A673 (cell line): ENCODE results near the gene BEST4. TPM values are rescaled to one million over a fixed set of nuclear protein-coding genes. Genes with fewer than 3 reads are reported as not detected.

ENCODE experiments used
- BruUV-seq: library from RNA; stranded (reverse); fragments of 400-500 nt; replicated peaks from 2 replicates; lab custom pipeline; 2021; lab: Mats Ljungman, UMichigan
- CTCF ChIA-PET: fragments of 300-600 bp; sonication (Branson Sonifier 250); formaldehyde crosslinking; loops from one replicate; lab custom pipeline; 2022; ENCODE audit warnings: antibody characterized with exemption; lab: Charles Lee
- POLR2A ChIA-PET: fragments of 300-600 bp; sonication (Branson Sonifier 250); formaldehyde crosslinking; loops from one replicate; lab custom pipeline; 2022; ENCODE audit warnings: antibody characterized with exemption; ENCODE audit not compliant: low non-redundant PET; lab: Charles Lee
- DNase-seq: peaks from one replicate; pipeline ENCODE4 v3.0.0-alpha.2; 2015; ENCODE audit warnings: low spot score
- H3K27ac ChIP-seq: fragments of 200-600 bp; sonication (generic); 2 replicates; pipeline ENCODE4 v1.5.1; 2016; ENCODE audit warnings: mixed run types, low read depth, mild to moderate bottlenecking, mixed read lengths, antibody characterized with exemption, low read length; ENCODE audit not compliant: poor library complexity, severe bottlenecking
- H3K27me3 ChIP-seq: fragments of 200-600 bp; sonication (generic); replicated peaks from 2 replicates; pipeline ENCODE4 v1.6.1; 2017; ENCODE audit warnings: mixed run types, low read depth, mild to moderate bottlenecking, mixed read lengths, antibody characterized with exemption, low read length; ENCODE audit not compliant: insufficient read depth, poor library complexity
- H3K36me3 ChIP-seq: fragments of 200-600 bp; sonication (generic); 2 replicates; pipeline ENCODE4 v1.6.1; 2016; ENCODE audit warnings: mixed run types, mild to moderate bottlenecking, mixed read lengths, antibody characterized with exemption, low read length; ENCODE audit not compliant: insufficient read depth, poor library complexity, severe bottlenecking
- H3K4me1 ChIP-seq: fragments of 200-600 bp; sonication (generic); 2 replicates; pipeline ENCODE4 v1.6.1; 2017; ENCODE audit warnings: mixed run types, mild to moderate bottlenecking, mixed read lengths, antibody characterized with exemption, low read length; ENCODE audit not compliant: insufficient read depth, poor library complexity, severe bottlenecking
- H3K4me3 ChIP-seq: fragments of 200-600 bp; sonication (generic); 2 replicates; pipeline ENCODE4 v1.5.1; 2016; ENCODE audit warnings: low read depth, mixed run types, mild to moderate bottlenecking, mixed read lengths, low read length; ENCODE audit not compliant: poor library complexity, severe bottlenecking
- H3K9me3 ChIP-seq: fragments of 200-600 bp; sonication (generic); 2 replicates; pipeline ENCODE4 v1.6.1; 2016; ENCODE audit warnings: mixed run types, low read depth, mild to moderate bottlenecking, mixed read lengths, antibody characterized with exemption, low read length; ENCODE audit not compliant: poor library complexity, severe bottlenecking
- EZH2 ChIP-seq: fragments of 200-600 bp; sonication (generic); IDR thresholded peaks from 2 replicates; pipeline ENCODE4 v1.6.1; 2017; ENCODE audit warnings: borderline replicate concordance, low read depth, mild to moderate bottlenecking, mixed read lengths, antibody characterized with exemption, low read length; ENCODE audit not compliant: poor library complexity, severe bottlenecking
- intact Hi-C: fragments of 100-400 bp; cut with micrococcal nuclease; formaldehyde crosslinking; loops from one replicate; pipeline ENCODE4 v1.10.0; 2022; ENCODE audit not compliant: unreplicated experiment
- total RNA-seq: library from RNA; stranded (reverse); gene quantifications from 2 replicates; pipeline ENCODE4 v1.2.3, GENCODE V29; 2021
- TF ChIP-seq, protein P1 (sequence below): fragments of 300-800, 200-600 bp; sonication (generic); conservative IDR thresholded peaks from 2 replicates; pipeline ENCODE4 v1.5.1; 2017; ENCODE audit warnings: low read depth, mild to moderate bottlenecking, antibody characterized with exemption, low read length, moderate library complexity, mixed read lengths

The BEST4 gene
- total RNA-seq, 1 experiment from 2014 or later: not detected

DNA sequence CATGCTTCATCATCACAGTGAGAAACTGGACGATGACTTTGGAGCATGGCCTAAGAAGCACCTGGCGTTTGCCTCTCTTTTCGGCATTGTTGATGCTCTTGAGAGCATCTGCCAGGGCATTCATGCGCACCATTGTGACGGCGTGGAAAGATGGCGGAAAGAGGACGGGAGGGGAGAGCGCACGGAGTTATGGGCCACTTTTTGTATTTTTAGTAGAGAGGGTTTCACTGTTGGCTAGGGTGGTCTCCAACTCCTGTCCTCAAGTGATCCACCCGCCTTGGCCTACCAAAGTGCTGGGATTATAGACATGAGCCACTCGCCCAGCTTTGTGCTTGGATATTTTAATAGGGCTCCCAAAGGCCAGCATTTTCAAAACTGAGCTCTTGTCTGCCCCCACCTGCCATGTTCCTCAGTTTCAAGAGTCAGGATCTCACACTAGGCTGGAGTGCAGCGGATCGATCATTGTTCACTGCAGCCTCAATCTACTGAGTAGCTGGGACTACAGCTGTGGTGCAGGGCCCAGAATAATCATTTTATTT, 7.3 kb downstream of the BEST4 start:
- DNase-seq: no peak

DNA sequence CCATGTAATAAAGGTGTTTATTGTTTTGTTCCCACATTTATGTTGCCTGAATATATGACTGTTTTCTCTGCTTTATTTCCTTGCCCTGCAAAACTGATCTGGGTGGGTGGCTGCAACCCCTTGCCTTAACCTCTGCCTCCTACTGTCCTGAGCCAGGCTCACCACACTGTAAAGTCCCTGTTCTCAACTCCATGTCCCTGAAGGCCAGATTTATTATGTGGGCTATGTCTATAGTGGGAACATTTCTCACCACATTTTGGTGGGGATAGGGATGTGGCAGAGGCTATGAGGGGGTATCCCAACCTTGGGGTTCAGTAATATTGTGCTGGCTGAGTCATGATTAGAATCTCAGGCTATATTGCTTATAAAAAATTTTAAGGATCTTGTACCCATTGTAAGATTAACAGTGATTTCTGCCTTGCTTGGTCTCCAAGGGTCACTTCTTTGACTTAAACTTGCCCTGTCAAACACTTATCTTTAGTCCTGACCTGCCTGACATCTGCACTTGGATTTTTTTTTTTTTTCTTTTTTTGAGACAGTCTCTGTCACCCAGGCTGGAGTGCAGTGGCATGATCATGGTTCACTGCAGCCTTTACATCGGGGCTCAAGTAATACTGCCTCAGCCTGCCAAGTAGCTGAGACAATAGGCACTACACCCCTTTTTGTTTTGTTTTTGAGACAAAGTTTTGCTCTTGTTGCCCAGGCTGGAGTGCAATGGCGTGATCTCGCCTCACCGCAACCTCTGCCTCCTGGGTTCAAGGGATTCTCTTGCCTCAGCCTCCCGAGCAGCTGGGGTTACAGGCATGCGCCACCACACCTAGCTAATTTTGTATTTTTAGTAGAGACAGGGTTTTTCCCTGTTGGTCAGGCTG, 9.0 kb downstream of the BEST4 start:
- ChIA-PET POLR2A (no interaction called here), CTCF (no interaction called here)
- Histone ChIP-seq H3K9me3 (no peaks in the 10 kb centered on the region), H3K4me3 (no peak overlapping the region), H3K27ac (no peak overlapping the region), H3K36me3 (peaks cover 65% of the 10 kb centered on the region), H3K27me3 (no peaks in the 10 kb centered on the region), H3K4me1 (peaks cover 7% of the 10 kb centered on the region)
- DNase-seq: no peak
- intact Hi-C loops: loop anchor here (5.0 kb wide), 1 partner anchor 37 kb away; no protein-coding TSS in a partner anchor
- TF ChIP-seq, protein P1, sequence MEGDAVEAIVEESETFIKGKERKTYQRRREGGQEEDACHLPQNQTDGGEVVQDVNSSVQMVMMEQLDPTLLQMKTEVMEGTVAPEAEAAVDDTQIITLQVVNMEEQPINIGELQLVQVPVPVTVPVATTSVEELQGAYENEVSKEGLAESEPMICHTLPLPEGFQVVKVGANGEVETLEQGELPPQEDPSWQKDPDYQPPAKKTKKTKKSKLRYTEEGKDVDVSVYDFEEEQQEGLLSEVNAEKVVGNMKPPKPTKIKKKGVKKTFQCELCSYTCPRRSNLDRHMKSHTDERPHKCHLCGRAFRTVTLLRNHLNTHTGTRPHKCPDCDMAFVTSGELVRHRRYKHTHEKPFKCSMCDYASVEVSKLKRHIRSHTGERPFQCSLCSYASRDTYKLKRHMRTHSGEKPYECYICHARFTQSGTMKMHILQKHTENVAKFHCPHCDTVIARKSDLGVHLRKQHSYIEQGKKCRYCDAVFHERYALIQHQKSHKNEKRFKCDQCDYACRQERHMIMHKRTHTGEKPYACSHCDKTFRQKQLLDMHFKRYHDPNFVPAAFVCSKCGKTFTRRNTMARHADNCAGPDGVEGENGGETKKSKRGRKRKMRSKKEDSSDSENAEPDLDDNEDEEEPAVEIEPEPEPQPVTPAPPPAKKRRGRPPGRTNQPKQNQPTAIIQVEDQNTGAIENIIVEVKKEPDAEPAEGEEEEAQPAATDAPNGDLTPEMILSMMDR: no peak
- TF ChIP-seq EZH2: no peak
- no TSS peak for BruUV-seq

More for the DNA sequence above, 7.3 kb downstream of the BEST4 start:
- no peaks in the 10 kb centered on the region for H3K9me3 ChIP-seq
- H3K4me3 ChIP-seq: no peak overlapping the region
- H3K4me1 ChIP-seq: peaks cover 9% of the 10 kb centered on the region
- no TSS peak for BruUV-seq
- ChIA-PET CTCF (no interaction called here), POLR2A (no interaction called here)
- H3K27ac ChIP-seq: no peak overlapping the region
- TF ChIP-seq EZH2: no peak
- TF ChIP-seq, protein P1: no peak
- no peaks in the 10 kb centered on the region for H3K27me3 ChIP-seq
- intact Hi-C loops: no loop called here
- peaks cover 65% of the 10 kb centered on the region for H3K36me3 ChIP-seq

DNA sequence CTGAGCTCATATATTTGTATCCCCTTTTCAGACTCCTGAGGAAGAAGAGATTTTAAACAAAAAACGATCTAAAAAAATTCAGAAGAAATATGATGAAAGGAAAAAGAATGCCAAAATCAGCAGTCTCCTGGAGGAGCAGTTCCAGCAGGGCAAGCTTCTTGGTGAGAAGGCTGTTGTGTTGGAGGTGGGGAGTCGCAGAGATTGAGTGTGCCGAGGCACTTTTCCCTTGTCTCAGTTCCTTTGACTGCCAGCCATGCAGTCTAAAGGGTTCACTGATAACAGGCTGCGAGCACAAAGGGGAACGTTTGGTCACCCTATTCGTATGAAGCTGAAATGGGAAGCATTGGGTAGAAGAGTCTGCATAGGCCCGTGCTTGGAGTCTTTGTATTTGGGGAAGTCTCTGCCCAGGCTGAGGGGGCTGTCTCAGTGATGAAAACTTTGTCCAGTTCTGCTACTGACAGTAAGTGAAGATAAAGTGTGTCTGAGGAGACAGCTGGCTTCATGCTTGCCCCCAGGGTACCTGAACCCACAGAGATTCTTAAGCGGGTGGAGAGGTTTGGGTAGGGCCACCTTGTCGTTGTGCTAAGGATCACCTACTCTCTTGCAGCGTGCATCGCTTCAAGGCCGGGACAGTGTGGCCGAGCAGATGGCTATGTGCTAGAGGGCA, 9.9 kb downstream of the BEST4 start:
- no TSS peak for BruUV-seq
- Histone ChIP-seq H3K27ac (peak overlapping the region; percentile 94), H3K27me3 (no peaks in the 10 kb centered on the region), H3K4me3 (peak overlapping the region; percentile 90), H3K4me1 (peaks cover 7% of the 10 kb centered on the region), H3K9me3 (no peaks in the 10 kb centered on the region), H3K36me3 (peaks cover 65% of the 10 kb centered on the region)
- ChIA-PET CTCF (no interaction called here), POLR2A (no interaction called here)
- intact Hi-C loops: loop anchor here (2.0 to 5.0 kb wide), 2 partner anchors 36 to 63 kb away; no protein-coding TSS in a partner anchor
- no peak for DNase-seq
- TF ChIP-seq EZH2: no peak
- TF ChIP-seq, protein P1: no peak
